CD4-positive, CD25-positive, alpha-beta regulatory T cell (primary cell): ENCODE results near the gene DTX4. TPM values are rescaled to one million over a fixed set of nuclear protein-coding genes. Genes with fewer than 3 reads are reported as not detected.

Source experiments
- ATAC-seq, 2 donors: fragments of 150-1000 bp; cut with Tn5 transposase; one replicate each; pipeline ENCODE4 v1.10.0; 2021; ENCODE audit warnings: low read depth in 2 of 2, moderate number of reproducible peaks in 2 of 2, moderate library complexity in 1 of 2
- DNase-seq, 3 donors: peaks; one replicate each; pipeline versions ENCODE4 v3.0.0 to v3.0.0-alpha.2; 2012 to 2022; ENCODE audit warnings: mixed read lengths in 1 of 3
- H3K27ac ChIP-seq: one replicate; pipeline ENCODE4 v1.7.0; 2013; ENCODE audit warnings: mild to moderate bottlenecking, low read length; ENCODE audit not compliant: insufficient read depth, poor library complexity, severe bottlenecking
- H3K27me3 ChIP-seq: one replicate; pipeline ENCODE4 v1.7.0; 2013; ENCODE audit warnings: low read length; ENCODE audit not compliant: control insufficient read depth, insufficient read depth
- H3K36me3 ChIP-seq: one replicate; pipeline ENCODE4 v1.7.0; 2013; ENCODE audit warnings: mild to moderate bottlenecking, low read length, moderate library complexity; ENCODE audit not compliant: control insufficient read depth, insufficient read depth
- H3K4me1 ChIP-seq: 2 replicates; pipeline ENCODE4 v1.7.0; 2013; ENCODE audit warnings: mild to moderate bottlenecking, low read length; ENCODE audit not compliant: insufficient read depth, control insufficient read depth, poor library complexity, severe bottlenecking
- H3K4me3 ChIP-seq: one replicate; pipeline ENCODE4 v1.7.0; 2013; ENCODE audit warnings: low read depth, mild to moderate bottlenecking, low read length, moderate library complexity
- H3K9me3 ChIP-seq, 2 experiments: 1 replicate in 1 of 2; 2 replicates in 1 of 2; pipeline ENCODE4 v1.7.0; 2013; ENCODE audit warnings: low read length in 2 of 2, mild to moderate bottlenecking in 1 of 2, moderate library complexity in 1 of 2; ENCODE audit not compliant: control insufficient read depth in 2 of 2
- H3K27ac Mint-ChIP-seq, 3 donors: one replicate each; pipeline ENCODE4 v1.8.0; 2020 to 2022; ENCODE audit warnings: mild to moderate bottlenecking in 3 of 3, mixed read lengths in 3 of 3, moderate library complexity in 2 of 3
- H3K27me3 Mint-ChIP-seq: one replicate; pipeline ENCODE4 v1.8.0; 2022; ENCODE audit warnings: mild to moderate bottlenecking, mixed read lengths
- H3K36me3 Mint-ChIP-seq: one replicate; pipeline ENCODE4 v1.8.0; 2020; ENCODE audit warnings: mixed read lengths
- H3K4me1 Mint-ChIP-seq, 4 donors: one replicate each; pipeline ENCODE4 v1.8.0; 2020 to 2022; ENCODE audit warnings: mixed read lengths in 4 of 4, mild to moderate bottlenecking in 1 of 4
- H3K4me3 Mint-ChIP-seq, 4 donors: one replicate each; pipeline ENCODE4 v1.8.0; 2020 to 2022; ENCODE audit warnings: mild to moderate bottlenecking in 4 of 4, mixed read lengths in 4 of 4, moderate library complexity in 3 of 4
- H3K9me3 Mint-ChIP-seq, 7 donors: one replicate each; pipeline ENCODE4 v1.8.0; 2020 to 2022; ENCODE audit warnings: mixed read lengths in 7 of 7, mild to moderate bottlenecking in 3 of 7, moderate library complexity in 2 of 7
- polyA plus RNA-seq, 4 donors: library from polyadenylated mRNA; unstranded; fragments of 300-500 nt; fragmentation: Illumina TruSeq; gene quantifications; one replicate each; pipeline ENCODE4 v1.2.3, GENCODE V29; 2021
- total RNA-seq: library from RNA; stranded (reverse); gene quantifications from one replicate; pipeline ENCODE4 v1.2.3, GENCODE V29; 2022

The DTX4 gene
- total and polyA plus RNA-seq, 5 donors from 2014 or later: 0.11 to 1.0 (median 0.25) TPM; not detected in 2

- H3K4me3 Mint-ChIP-seq: no peak overlapping the region
- no peaks in the 10 kb centered on the region for H3K4me1 Mint-ChIP-seq
- H3K4me1 ChIP-seq: no peaks in the 10 kb centered on the region
- no peaks in the 10 kb centered on the region for H3K9me3 ChIP-seq
- peaks cover 0 to 1% (median 0%) of the 10 kb centered on the region in 7 donors for H3K9me3 Mint-ChIP-seq
- H3K27ac Mint-ChIP-seq: no peak overlapping the region
- DNase-seq (no peak), ATAC-seq (no peak)
- H3K27me3 ChIP-seq: no peaks in the 10 kb centered on the region
- H3K4me3 ChIP-seq: no peak overlapping the region
- H3K27me3 Mint-ChIP-seq: no peaks in the 10 kb centered on the region
- H3K36me3 Mint-ChIP-seq: no peaks in the 10 kb centered on the region
- no peaks in the 10 kb centered on the region for H3K36me3 ChIP-seq
- no peak overlapping the region for H3K27ac ChIP-seq
Observed at GRCh38 chr11:59225017-59225416, 53.1 kb downstream of the DTX4 start.

- no peaks in the 10 kb centered on the region for H3K27me3 Mint-ChIP-seq
Observed at GRCh38 chr11:59226396-59226795, 54.5 kb downstream of the DTX4 start.

GRCh38 chr11:59240322-59240721, 68.4 kb downstream of the DTX4 start:
- Mint-ChIP-seq H3K27me3 (peaks cover 24% of the 10 kb centered on the region), H3K27ac (no peak overlapping the region), H3K9me3 (peaks cover 0 to 13% (median 8%) of the 10 kb centered on the region in 7 donors), H3K4me1 (no peaks in the 10 kb centered on the region), H3K36me3 (no peaks in the 10 kb centered on the region), H3K4me3 (no peak overlapping the region)
- ATAC-seq (no peak), DNase-seq (no peak)
- Histone ChIP-seq H3K27me3 (no peaks in the 10 kb centered on the region), H3K9me3 (no peaks in the 10 kb centered on the region), H3K27ac (no peak overlapping the region), H3K36me3 (no peaks in the 10 kb centered on the region), H3K4me1 (no peaks in the 10 kb centered on the region), H3K4me3 (no peak overlapping the region)

More at GRCh38 chr11:59226396-59226795, 54.5 kb downstream of the DTX4 start:
- no peak for DNase-seq
- no peak overlapping the region for H3K4me3 Mint-ChIP-seq
- H3K27ac Mint-ChIP-seq: no peak overlapping the region
- peaks cover 0 to 5% (median 1%) of the 10 kb centered on the region in 7 donors for H3K9me3 Mint-ChIP-seq
- no peaks in the 10 kb centered on the region for H3K36me3 Mint-ChIP-seq
- H3K4me3 ChIP-seq: no peak overlapping the region
- no peaks in the 10 kb centered on the region for H3K4me1 Mint-ChIP-seq
- H3K36me3 ChIP-seq: no peaks in the 10 kb centered on the region
- ATAC-seq: no peak
- peaks cover 2% of the 10 kb centered on the region for H3K27me3 ChIP-seq
- no peaks in the 10 kb centered on the region for H3K4me1 ChIP-seq
- H3K9me3 ChIP-seq: no peaks in the 10 kb centered on the region
- H3K27ac ChIP-seq: no peak overlapping the region

GRCh38 chr11:59243633-59244032, 71.7 kb downstream of the DTX4 start:
- no peaks in the 10 kb centered on the region for H3K9me3 ChIP-seq
- H3K27ac ChIP-seq: no peak overlapping the region
- no peaks in the 10 kb centered on the region for H3K36me3 ChIP-seq
- peaks cover 18% of the 10 kb centered on the region for H3K27me3 Mint-ChIP-seq
- no peaks in the 10 kb centered on the region for H3K27me3 ChIP-seq
- DNase-seq (no peak), ATAC-seq (no peak)
- no peak overlapping the region for H3K4me3 ChIP-seq
- no peaks in the 10 kb centered on the region for H3K36me3 Mint-ChIP-seq
- H3K27ac Mint-ChIP-seq: no peak overlapping the region
- H3K4me1 ChIP-seq: no peaks in the 10 kb centered on the region
- no peak overlapping the region for H3K4me3 Mint-ChIP-seq
- peaks cover 0 to 7% (median 7%) of the 10 kb centered on the region in 4 donors for H3K4me1 Mint-ChIP-seq
- peaks cover 0 to 2% (median 0%) of the 10 kb centered on the region in 7 donors for H3K9me3 Mint-ChIP-seq

- H3K27me3 Mint-ChIP-seq: peaks cover 11% of the 10 kb centered on the region
- H3K27ac Mint-ChIP-seq: no peak overlapping the region
- H3K4me1 ChIP-seq: no peaks in the 10 kb centered on the region
- DNase-seq: no peak
- no peak overlapping the region for H3K4me3 ChIP-seq
- no peaks in the 10 kb centered on the region for H3K9me3 ChIP-seq
- no peaks in the 10 kb centered on the region for H3K36me3 ChIP-seq
- no peak overlapping the region for H3K4me3 Mint-ChIP-seq
- H3K9me3 Mint-ChIP-seq: no peaks in the 10 kb centered on the region
- ATAC-seq: no peak
- no peaks in the 10 kb centered on the region for H3K36me3 Mint-ChIP-seq
- no peaks in the 10 kb centered on the region for H3K27me3 ChIP-seq
- no peak overlapping the region for H3K27ac ChIP-seq
- peaks cover 0 to 8% (median 7%) of the 10 kb centered on the region in 4 donors for H3K4me1 Mint-ChIP-seq
Observed at GRCh38 chr11:59247531-59248227, 75.7 kb downstream of the DTX4 start.

- no peak overlapping the region for H3K4me3 Mint-ChIP-seq
- H3K4me3 ChIP-seq: no peak overlapping the region
- H3K27ac Mint-ChIP-seq: no peak overlapping the region
- H3K36me3 Mint-ChIP-seq: no peaks in the 10 kb centered on the region
- H3K27me3 ChIP-seq: no peaks in the 10 kb centered on the region
- H3K27me3 Mint-ChIP-seq: peaks cover 12% of the 10 kb centered on the region
- no peaks in the 10 kb centered on the region for H3K9me3 Mint-ChIP-seq
- peaks cover 0 to 8% (median 7%) of the 10 kb centered on the region in 4 donors for H3K4me1 Mint-ChIP-seq
- no peak overlapping the region for H3K27ac ChIP-seq
- DNase-seq (no peak), ATAC-seq (no peak)
- no peaks in the 10 kb centered on the region for H3K36me3 ChIP-seq
- no peaks in the 10 kb centered on the region for H3K4me1 ChIP-seq
- H3K9me3 ChIP-seq: no peaks in the 10 kb centered on the region
Observed at GRCh38 chr11:59249535-59249934, 77.6 kb downstream of the DTX4 start.

GRCh38 chr11:59253001-59253400, 81.1 kb downstream of the DTX4 start:
- no peaks in the 10 kb centered on the region for H3K27me3 ChIP-seq
- Mint-ChIP-seq H3K27ac (no peak overlapping the region), H3K36me3 (no peaks in the 10 kb centered on the region), H3K27me3 (peaks cover 8% of the 10 kb centered on the region), H3K4me1 (peaks cover 0 to 2% (median under 1%) of the 10 kb centered on the region in 4 donors), H3K9me3 (peaks cover 0 to 2% (median 0%) of the 10 kb centered on the region in 7 donors), H3K4me3 (no peak overlapping the region)
- DNase-seq (no peak), ATAC-seq (no peak)
- H3K4me1 ChIP-seq: no peaks in the 10 kb centered on the region
- no peak overlapping the region for H3K27ac ChIP-seq
- H3K36me3 ChIP-seq: no peaks in the 10 kb centered on the region
- no peak overlapping the region for H3K4me3 ChIP-seq
- H3K9me3 ChIP-seq: no peaks in the 10 kb centered on the region

- no peak overlapping the region for H3K27ac Mint-ChIP-seq
- Histone ChIP-seq H3K4me3 (no peak overlapping the region), H3K27ac (no peak overlapping the region), H3K4me1 (no peaks in the 10 kb centered on the region), H3K36me3 (no peaks in the 10 kb centered on the region), H3K9me3 (no peaks in the 10 kb centered on the region), H3K27me3 (no peaks in the 10 kb centered on the region)
- no peaks in the 10 kb centered on the region for H3K36me3 Mint-ChIP-seq
- peaks cover 8% of the 10 kb centered on the region for H3K27me3 Mint-ChIP-seq
- DNase-seq (no peak), ATAC-seq (no peak)
- no peaks in the 10 kb centered on the region for H3K4me1 Mint-ChIP-seq
- H3K9me3 Mint-ChIP-seq: peaks cover 0 to 3% (median 0%) of the 10 kb centered on the region in 7 donors
- H3K4me3 Mint-ChIP-seq: no peak overlapping the region
Observed at GRCh38 chr11:59254286-59254685, 82.4 kb downstream of the DTX4 start.
